GM20000 (cell line): Measurements from ENCODE around the gene DYRK4.

ENCODE experiments used
- DNase-seq: peaks from one replicate; pipeline ENCODE4 v3.0.0; 2012; ENCODE audit warnings: low spot score
- TF ChIP-seq, protein P1 (sequence below): IDR thresholded peaks from 2 replicates; pipeline ENCODE4 v1.5.1; 2012; ENCODE audit warnings: mild to moderate bottlenecking, control low read depth; ENCODE audit errors: extremely low read depth, missing control alignments

Gene DYRK4

GRCh38 chr12:4584896-4585295 lies 22.9 kb downstream of the DYRK4 start:
- DNase-seq: no peak
- TF ChIP-seq, protein P1, sequence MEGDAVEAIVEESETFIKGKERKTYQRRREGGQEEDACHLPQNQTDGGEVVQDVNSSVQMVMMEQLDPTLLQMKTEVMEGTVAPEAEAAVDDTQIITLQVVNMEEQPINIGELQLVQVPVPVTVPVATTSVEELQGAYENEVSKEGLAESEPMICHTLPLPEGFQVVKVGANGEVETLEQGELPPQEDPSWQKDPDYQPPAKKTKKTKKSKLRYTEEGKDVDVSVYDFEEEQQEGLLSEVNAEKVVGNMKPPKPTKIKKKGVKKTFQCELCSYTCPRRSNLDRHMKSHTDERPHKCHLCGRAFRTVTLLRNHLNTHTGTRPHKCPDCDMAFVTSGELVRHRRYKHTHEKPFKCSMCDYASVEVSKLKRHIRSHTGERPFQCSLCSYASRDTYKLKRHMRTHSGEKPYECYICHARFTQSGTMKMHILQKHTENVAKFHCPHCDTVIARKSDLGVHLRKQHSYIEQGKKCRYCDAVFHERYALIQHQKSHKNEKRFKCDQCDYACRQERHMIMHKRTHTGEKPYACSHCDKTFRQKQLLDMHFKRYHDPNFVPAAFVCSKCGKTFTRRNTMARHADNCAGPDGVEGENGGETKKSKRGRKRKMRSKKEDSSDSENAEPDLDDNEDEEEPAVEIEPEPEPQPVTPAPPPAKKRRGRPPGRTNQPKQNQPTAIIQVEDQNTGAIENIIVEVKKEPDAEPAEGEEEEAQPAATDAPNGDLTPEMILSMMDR: no peak

- TF ChIP-seq, protein P1: no peak
- no peak for DNase-seq
Measured at GRCh38 chr12:4586500-4586899, 24.5 kb downstream of the DYRK4 start.

DNA sequence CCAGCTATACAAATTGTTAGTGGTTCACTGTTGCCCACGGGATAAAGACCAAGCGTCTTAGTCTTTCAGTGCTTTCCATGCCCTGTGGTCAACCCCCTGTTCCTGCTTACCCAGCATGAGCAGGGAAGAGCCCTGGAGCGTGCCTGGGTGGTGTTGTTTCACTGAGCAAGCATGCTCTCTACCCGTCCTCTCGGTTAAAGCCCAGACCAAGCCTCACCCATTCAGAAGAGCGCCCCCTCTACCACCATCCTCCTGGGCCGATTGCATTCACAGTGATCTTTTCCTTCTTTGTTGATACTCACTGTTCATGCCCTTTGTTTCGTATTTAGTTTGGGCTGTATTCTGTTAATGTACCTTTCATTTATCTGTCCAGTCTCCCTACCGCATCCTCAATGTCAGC lies 25.1 kb downstream of the DYRK4 start:
- no peak for DNase-seq
- TF ChIP-seq, protein P1: no peak

DNA sequence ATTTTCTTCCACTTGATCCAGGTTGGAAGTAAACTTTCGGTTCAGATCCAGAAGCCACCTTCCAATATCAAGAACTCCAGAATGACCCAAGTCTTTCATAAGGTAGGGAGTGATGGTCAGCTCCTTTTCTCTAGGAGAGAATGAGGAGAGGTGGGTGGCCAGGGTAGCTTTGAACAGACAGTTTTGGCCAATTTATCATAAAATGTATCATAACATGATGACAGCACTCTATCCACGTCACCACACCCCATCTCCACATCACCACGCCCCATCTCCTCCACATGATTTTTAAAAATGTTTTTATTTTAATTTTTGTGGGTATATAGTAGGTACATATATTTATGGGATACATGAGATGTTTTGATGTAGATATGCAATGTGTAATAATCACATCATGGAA lies 26.9 kb downstream of the DYRK4 start:
- DNase-seq: no peak
- TF ChIP-seq, protein P1: no peak

- DNase-seq: no peak
- TF ChIP-seq, protein P1: no peak
Measured at GRCh38 chr12:4589941-4590340, 27.9 kb downstream of the DYRK4 start.

DNA sequence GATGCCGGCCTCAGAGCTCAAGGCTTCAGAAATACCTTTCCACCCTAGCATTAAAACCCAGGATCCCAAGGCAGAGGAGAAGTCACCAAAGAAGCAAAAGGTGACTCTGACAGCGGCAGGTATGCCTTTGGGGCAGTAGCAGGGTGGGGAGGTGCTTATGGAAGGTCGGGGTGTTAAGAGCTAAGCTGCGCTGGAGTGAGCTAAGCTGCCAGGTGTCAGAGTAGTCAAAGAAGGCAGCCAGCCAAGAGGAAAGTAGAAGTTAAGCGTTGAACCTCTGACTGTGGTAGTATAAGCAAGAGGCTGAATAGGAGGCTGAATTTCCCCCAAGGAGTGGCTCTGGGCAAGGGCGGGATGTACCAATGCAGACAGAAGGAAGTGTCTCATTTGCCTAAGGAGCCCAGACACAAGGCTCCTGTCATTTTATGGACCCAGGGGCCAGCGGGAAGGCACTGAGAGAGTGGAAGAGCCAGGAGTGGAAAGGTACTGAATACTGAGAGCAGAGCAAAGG lies 29.2 kb downstream of the DYRK4 start:
- no peak for DNase-seq

GRCh38 chr12:4595881-4596280 lies 33.9 kb downstream of the DYRK4 start:
- no peak for DNase-seq
- TF ChIP-seq, protein P1: no peak

More for the DNA sequence above, 29.2 kb downstream of the DYRK4 start:
- TF ChIP-seq, protein P1: no peak
